IgD-negative memory B cell (primary cell): ENCODE data around the gene RBM33. TPM values are rescaled to one million over a fixed set of nuclear protein-coding genes. Genes with fewer than 3 reads are reported as not detected.
"Not testable (repeated sequence)": the region's sequence is repeated elsewhere in the genome, so short reads cannot be mapped to it uniquely, and the experiment has no call there.

Experiments
- H3K27ac Mint-ChIP-seq, 3 donors: one replicate each; pipeline ENCODE4 v1.8.0; 2020 to 2022; ENCODE audit warnings: mild to moderate bottlenecking in 3 of 3, mixed read lengths in 3 of 3, moderate library complexity in 1 of 3
- H3K27me3 Mint-ChIP-seq: one replicate; pipeline ENCODE4 v1.8.0; 2021; ENCODE audit warnings: mixed read lengths
- H3K36me3 Mint-ChIP-seq: one replicate; pipeline ENCODE4 v1.8.0; 2020; ENCODE audit warnings: mild to moderate bottlenecking, mixed read lengths
- H3K4me1 Mint-ChIP-seq, 3 donors: one replicate each; pipeline ENCODE4 v1.8.0; 2020 to 2022; ENCODE audit warnings: mixed read lengths in 3 of 3, mild to moderate bottlenecking in 1 of 3
- H3K4me3 Mint-ChIP-seq, 4 donors: one replicate each; pipeline ENCODE4 v1.8.0; 2020 to 2022; ENCODE audit warnings: mild to moderate bottlenecking in 4 of 4, mixed read lengths in 4 of 4, moderate library complexity in 3 of 4
- H3K9me3 Mint-ChIP-seq, 3 donors: one replicate each; pipeline ENCODE4 v1.8.0; 2020 to 2021; ENCODE audit warnings: mixed read lengths in 3 of 3, mild to moderate bottlenecking in 1 of 3
- polyA plus RNA-seq: library from polyadenylated mRNA; unstranded; fragments of 300-500 nt; fragmentation: Illumina TruSeq; gene quantifications from one replicate; pipeline ENCODE4 v1.2.3, GENCODE V29; 2021

RBM33 gene
- polyA plus RNA-seq, 1 donor from 2014 or later = 72.4 TPM

DNA sequence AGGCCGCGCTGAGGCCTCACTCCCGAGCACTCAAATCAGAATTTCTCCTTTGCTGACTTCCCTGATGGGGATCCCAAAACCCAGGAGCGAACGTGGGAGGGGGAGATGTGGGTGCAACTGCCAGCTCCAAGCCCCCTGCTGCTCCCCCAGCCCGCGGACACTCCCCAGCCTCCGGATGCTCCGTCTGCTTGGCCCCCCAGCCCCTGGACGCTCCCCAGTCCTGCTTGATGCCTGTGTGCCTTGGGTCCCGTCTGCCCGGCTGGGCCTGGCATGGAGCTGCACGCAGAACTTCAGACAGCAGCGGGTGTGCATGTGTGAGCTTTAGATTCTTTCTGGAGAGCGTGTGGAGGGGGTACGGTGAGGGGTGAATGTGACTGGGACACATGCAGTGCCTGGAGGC lies 172.5 kb downstream of the RBM33 start:
- Mint-ChIP-seq H3K4me3 (no peak overlapping the region), H3K27me3 (peaks cover 43% of the 10 kb centered on the region), H3K27ac (no peak overlapping the region), H3K9me3 (peaks cover 0 to 2% (median 0%) of the 10 kb centered on the region in 3 donors), H3K36me3 (peaks cover 2% of the 10 kb centered on the region), H3K4me1 (peaks cover 4 to 6% (median 5%) of the 10 kb centered on the region in 3 donors)

DNA sequence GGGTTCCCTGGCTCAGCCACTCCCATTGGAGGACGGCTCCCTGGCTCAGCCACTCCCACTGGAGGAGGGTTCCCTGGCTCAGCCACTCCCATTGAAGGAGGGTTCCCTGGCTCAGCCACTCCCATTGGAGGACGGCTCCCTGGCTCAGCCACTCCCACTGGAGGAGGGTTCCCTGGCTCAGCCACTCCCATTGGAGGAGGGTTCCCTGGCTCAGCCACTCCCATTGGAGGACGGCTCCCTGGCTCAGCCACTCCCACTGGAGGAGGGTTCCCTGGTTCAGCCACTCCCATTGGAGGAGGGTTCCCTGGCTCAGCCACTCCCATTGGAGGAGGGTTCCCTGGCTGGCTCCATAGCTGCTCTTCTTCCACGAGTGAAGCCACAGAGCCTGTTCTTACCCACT lies 173.1 kb downstream of the RBM33 start:
- H3K4me1 Mint-ChIP-seq, H3K36me3 Mint-ChIP-seq, H3K9me3 Mint-ChIP-seq, H3K27ac Mint-ChIP-seq, H3K4me3 Mint-ChIP-seq: not testable (repeated sequence)
- H3K27me3 Mint-ChIP-seq = peaks cover 42% of the 10 kb centered on the region

DNA sequence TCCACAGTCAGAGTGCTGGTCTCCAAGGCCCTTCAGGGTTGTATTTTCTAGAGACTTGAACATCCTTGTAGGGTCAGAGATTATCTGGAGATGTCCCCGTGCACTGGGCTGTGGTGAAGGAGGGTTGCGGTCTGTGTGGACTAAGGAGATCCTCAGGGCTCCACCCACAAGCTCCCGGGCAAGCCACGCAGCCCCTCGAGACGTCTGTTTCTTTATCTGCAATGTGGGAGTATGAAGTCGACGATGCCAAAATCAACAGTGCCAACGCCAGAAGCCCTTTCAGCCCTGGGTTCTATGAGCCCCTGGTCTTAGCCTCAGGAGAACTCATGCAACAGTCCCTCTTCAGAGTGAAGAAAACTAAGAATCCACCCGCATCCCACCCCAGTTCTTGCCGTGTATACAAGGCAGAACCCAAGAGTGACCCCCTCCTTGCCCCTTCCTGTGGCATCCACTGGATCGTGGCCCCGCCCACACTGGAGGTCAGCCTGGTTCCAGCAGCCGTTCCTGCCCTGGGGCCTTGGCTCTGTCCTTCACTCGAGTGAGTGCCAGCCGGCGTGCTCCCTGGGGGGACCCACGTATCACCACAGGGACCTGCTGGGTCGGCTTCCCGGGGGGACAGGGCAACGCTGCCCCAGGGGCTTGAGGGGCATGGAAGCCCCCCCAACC lies 173.8 kb downstream of the RBM33 start:
- H3K36me3 Mint-ChIP-seq = peaks cover 2% of the 10 kb centered on the region
- H3K4me1 Mint-ChIP-seq = peaks cover 0 to 4% (median 2%) of the 10 kb centered on the region in 3 donors
- peaks cover 0 to 2% (median 0%) of the 10 kb centered on the region in 3 donors for H3K9me3 Mint-ChIP-seq
- H3K27me3 Mint-ChIP-seq = peaks cover 43% of the 10 kb centered on the region
- H3K4me3 Mint-ChIP-seq = peak overlapping the region in 1 of 4 donors; percentile 84
- H3K27ac Mint-ChIP-seq = no peak overlapping the region

DNA sequence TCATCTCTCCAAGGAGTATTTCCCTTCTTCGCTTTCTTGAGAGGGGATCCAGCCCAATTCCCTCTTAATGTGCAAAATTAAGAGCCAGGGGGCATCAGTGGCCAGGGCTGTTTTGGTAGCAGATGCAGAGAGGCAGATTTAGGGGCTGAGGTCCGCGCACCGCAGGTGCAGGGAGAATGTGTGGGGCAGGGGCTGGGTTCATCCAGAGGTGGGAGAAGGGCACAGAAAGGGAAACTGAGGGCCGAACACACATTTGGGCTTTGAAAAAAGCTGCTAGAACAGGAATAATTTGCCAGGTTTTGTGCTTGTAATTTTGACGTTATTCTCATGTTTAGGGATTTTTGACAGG lies 174.3 kb downstream of the RBM33 start:
- H3K9me3 Mint-ChIP-seq = peaks cover 0 to 2% (median 0%) of the 10 kb centered on the region in 3 donors
- H3K4me1 Mint-ChIP-seq = peaks cover 0 to 4% (median 2%) of the 10 kb centered on the region in 3 donors
- H3K27ac Mint-ChIP-seq = no peak overlapping the region
- H3K36me3 Mint-ChIP-seq = peaks cover 2% of the 10 kb centered on the region
- no peak overlapping the region for H3K4me3 Mint-ChIP-seq
- H3K27me3 Mint-ChIP-seq = peaks cover 40% of the 10 kb centered on the region

DNA sequence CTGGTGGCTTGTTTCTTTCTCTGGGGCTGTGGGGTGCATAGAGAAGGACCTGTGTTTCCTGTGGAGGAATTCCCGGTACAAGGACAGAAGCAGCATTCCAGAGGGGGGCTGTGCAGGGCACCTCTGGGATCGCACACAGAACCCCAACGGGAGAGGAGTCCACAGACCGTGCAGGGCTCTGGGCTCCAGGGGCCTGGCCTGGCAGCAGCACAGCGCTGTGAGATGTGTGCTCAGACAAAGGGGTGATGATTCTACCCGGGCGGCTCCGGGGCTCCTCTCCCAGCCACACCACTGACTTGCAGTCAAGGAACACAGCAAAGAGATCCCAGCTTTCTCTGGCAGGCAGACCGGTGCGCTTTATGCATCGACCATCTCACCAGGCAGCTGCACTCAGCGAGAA lies 174.7 kb downstream of the RBM33 start:
- Mint-ChIP-seq H3K36me3 (peaks cover 2% of the 10 kb centered on the region), H3K4me3 (no peak overlapping the region), H3K27ac (no peak overlapping the region), H3K9me3 (peaks cover 0 to 2% (median 0%) of the 10 kb centered on the region in 3 donors), H3K27me3 (peaks cover 36% of the 10 kb centered on the region), H3K4me1 (peaks cover 0 to 4% (median 2%) of the 10 kb centered on the region in 3 donors)

DNA sequence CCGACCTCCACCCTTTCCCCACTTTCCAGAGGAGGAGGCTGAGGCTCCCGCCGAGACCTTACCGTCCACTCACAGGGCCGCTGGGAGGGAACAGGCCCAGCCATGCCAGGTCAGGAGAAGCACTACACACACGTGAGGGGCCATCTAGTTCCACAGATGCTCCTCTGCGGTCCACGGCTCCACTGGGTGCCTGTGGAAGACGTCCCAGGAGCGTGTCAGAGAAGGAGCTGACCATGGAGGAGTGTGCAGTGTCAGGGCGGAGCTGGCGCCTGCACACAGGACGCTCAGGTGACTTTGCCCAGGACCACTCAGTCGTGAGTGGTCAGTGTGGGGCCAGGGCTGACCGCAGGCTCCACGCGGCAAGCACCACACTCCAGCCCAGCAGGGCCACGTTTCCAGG lies 175.8 kb downstream of the RBM33 start:
- peaks cover 0 to 2% (median 0%) of the 10 kb centered on the region in 3 donors for H3K9me3 Mint-ChIP-seq
- H3K4me1 Mint-ChIP-seq = peaks cover 0 to 4% (median 2%) of the 10 kb centered on the region in 3 donors
- H3K27ac Mint-ChIP-seq = no peak overlapping the region
- no peak overlapping the region for H3K4me3 Mint-ChIP-seq
- peaks cover 35% of the 10 kb centered on the region for H3K27me3 Mint-ChIP-seq
- H3K36me3 Mint-ChIP-seq = peaks cover 2% of the 10 kb centered on the region

DNA sequence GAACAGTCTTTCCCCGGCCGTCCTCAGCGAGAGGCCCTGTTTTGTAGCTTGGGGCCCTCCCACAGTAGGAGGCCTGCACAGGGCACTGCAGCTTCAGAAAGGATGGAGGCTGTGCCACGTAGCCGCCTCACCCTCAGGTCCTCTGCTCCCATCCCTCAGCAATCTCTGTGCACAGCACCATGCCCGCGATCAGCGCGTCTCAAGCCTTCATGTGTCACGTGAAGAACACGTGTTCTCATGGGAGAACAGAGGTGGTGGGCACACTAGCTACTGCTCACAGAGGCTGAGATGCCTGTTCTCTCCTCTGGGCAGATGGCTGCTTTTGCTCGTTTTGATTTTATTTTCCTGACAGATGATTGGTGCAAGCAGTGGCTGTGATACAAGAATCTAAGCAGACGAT lies 176.3 kb downstream of the RBM33 start:
- Mint-ChIP-seq H3K9me3 (peaks cover 0 to 2% (median 0%) of the 10 kb centered on the region in 3 donors), H3K36me3 (peaks cover 2% of the 10 kb centered on the region)

DNA sequence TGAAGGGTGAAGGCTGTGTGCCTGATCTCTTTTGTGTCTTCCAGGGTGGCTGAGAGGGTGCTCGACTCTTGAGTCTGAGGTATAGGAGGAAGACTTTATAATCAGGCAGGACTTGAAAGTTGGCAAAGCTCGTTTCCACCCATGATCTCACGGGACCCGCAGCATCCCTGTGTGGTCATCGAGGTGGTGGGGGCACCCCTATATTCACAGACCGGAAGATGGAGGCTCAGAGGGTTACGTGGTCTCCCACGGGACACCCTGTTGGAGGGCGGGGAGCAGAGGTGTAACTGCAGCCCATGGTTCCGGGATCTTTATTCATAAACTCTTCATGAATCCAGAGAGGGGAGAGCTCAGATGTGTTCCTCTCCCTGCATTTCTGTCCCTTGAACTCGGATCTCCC lies 177.4 kb downstream of the RBM33 start:
- H3K27ac Mint-ChIP-seq = no peak overlapping the region
- peaks cover 2% of the 10 kb centered on the region for H3K36me3 Mint-ChIP-seq
- peaks cover 0 to 2% (median 0%) of the 10 kb centered on the region in 3 donors for H3K9me3 Mint-ChIP-seq
- peaks cover 0 to 1% (median 0%) of the 10 kb centered on the region in 3 donors for H3K4me1 Mint-ChIP-seq
- H3K4me3 Mint-ChIP-seq = no peak overlapping the region
- peaks cover 31% of the 10 kb centered on the region for H3K27me3 Mint-ChIP-seq

More for the DNA sequence above, 176.3 kb downstream of the RBM33 start:
- Mint-ChIP-seq H3K27me3 (peaks cover 31% of the 10 kb centered on the region), H3K27ac (no peak overlapping the region), H3K4me1 (peaks cover 0 to 1% (median 0%) of the 10 kb centered on the region in 3 donors), H3K4me3 (no peak overlapping the region)

DNA sequence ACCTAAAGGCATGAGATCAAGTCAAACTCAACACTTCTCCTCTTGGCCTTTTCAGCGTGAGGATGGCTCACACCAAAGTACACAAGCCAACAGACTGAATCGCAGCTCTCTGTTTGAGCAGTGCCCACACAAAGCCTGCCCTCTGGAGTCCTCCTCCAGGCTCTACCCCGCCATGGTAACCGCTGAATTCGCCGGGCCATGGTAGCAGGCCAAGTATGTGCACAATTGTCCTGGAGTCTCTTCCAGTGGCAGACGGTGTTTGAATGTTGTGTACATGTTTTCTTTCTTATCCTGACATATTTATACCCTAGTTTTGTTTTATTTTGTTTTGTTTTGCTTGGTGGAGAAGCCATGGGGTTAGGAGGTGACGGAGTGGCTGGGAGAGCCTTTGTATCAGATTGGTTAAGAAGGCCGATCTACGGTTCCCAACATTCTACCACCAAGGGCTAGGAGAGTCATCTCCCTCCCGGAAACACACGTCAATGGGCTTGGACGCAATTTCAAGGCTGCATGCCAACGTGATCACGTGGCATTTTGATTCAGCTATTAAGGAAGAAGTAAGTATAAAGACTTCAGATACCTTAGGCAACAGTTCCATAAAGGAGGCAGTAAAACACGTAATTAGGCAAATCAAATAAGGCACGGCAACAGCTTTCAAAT lies 179.9 kb downstream of the RBM33 start:
- peaks cover 0 to 1% (median 0%) of the 10 kb centered on the region in 3 donors for H3K4me1 Mint-ChIP-seq
- H3K36me3 Mint-ChIP-seq = peaks cover 2% of the 10 kb centered on the region
- H3K9me3 Mint-ChIP-seq = no peaks in the 10 kb centered on the region
- no peak overlapping the region for H3K27ac Mint-ChIP-seq
- no peak overlapping the region for H3K4me3 Mint-ChIP-seq
- peaks cover 26% of the 10 kb centered on the region for H3K27me3 Mint-ChIP-seq

DNA sequence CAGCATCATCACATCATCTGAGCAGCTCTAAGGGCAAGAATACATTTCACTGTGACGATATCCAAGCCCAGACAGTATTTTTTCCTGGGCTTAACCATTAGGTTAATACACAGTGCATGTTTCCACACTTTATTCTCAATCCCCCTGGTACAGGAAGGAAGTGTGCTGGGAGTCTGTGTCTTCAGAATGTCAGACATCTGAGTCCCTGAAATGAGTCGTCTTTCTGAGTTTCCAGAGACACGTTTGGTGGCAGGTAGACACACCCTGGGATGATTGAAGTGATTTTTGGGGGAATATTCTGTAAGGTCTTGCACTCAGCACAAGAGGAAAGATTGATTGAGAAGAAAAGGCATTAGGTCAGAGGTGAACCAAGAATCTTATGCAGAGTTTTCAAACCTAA lies 180.9 kb downstream of the RBM33 start:
- H3K4me1 Mint-ChIP-seq = peaks cover 0 to 1% (median 0%) of the 10 kb centered on the region in 3 donors
- H3K9me3 Mint-ChIP-seq = no peaks in the 10 kb centered on the region
- no peaks in the 10 kb centered on the region for H3K36me3 Mint-ChIP-seq
- peak overlapping the region in 1 of 3 donors; percentile 10 for H3K27ac Mint-ChIP-seq
- no peak overlapping the region for H3K4me3 Mint-ChIP-seq
- peaks cover 25% of the 10 kb centered on the region for H3K27me3 Mint-ChIP-seq

DNA sequence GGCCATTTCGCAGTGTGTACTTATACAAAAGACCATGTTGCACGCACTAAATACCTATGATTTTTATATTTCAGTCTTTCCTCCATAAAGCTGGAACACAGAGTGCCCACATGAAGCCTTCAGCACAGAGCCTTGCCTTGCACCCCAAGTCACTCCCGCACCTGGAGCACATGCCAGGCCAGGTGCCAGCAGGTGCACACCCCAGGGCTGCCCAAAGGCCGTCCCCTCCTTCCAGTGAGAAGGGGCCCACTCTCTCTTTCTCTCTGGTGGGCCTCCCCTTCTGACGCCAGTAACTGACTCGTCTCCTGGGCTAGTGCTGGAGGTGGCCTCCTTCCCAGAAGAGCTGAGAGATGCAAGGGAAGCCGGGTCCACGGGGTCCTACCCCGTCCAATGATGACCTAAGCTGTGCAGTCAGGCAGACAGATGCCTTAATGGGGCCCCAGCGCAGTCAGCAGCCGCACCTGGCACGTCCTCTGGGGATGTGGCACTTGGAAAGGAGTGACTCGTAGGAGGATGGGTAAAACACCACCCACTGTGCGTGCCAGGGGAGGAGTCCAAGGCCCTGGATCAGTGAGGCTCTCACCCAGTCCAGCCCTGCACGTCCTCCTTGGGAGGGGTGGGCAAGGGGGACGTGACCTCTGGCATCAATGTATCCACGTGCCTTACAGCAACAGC lies 185.5 kb downstream of the RBM33 start:
- no peaks in the 10 kb centered on the region for H3K9me3 Mint-ChIP-seq
- peaks cover 0 to 1% (median 0%) of the 10 kb centered on the region in 3 donors for H3K4me1 Mint-ChIP-seq
- no peak overlapping the region for H3K27ac Mint-ChIP-seq
- H3K36me3 Mint-ChIP-seq = no peaks in the 10 kb centered on the region
- H3K27me3 Mint-ChIP-seq = peaks cover 6% of the 10 kb centered on the region
- no peak overlapping the region for H3K4me3 Mint-ChIP-seq

Other genes starting within 250 kb of the RBM33 start
- gene EN2, start 186.5 kb upstream of the RBM33 start, polyA plus RNA-seq = not detected
- not detected for gene CNPY1, start 98.1 kb upstream of the RBM33 start, polyA plus RNA-seq
- not detected for gene SHH, start 167.8 kb downstream of the RBM33 start, polyA plus RNA-seq